ENCODE measurements around the gene SOX5.

Gene SOX5

GRCh38 chr12:23952071-23952470, 2.6 kb upstream of the SOX5 start:
- H3K4me1 Mint-ChIP-seq, result no peaks in the 10 kb centered on the region
- no peak for TF ChIP-seq CTCF (IDR thresholded peaks at IDR 0.05; ENCODE audit: unreplicated experiment in 3 of 3)
- no peak overlapping the region for H3K27ac Mint-ChIP-seq
- no peaks in the 10 kb centered on the region for H3K9me3 Mint-ChIP-seq
- peak overlapping the region in 2 of 3 experiments; percentile 2 to 42 for H3K4me3 Mint-ChIP-seq
- H3K27me3 Mint-ChIP-seq (ENCODE audit: low read depth), result peaks cover 9% of the 10 kb centered on the region
- H3K36me3 Mint-ChIP-seq (ENCODE audit: low read depth), result no peaks in the 10 kb centered on the region

GRCh38 chr12:23950775-23951451, 1.4 kb upstream of the SOX5 start:
- peaks cover 14% of the 10 kb centered on the region for H3K27me3 Mint-ChIP-seq (ENCODE audit: low read depth)
- no peak overlapping the region for H3K4me3 Mint-ChIP-seq
- no peak overlapping the region for H3K27ac Mint-ChIP-seq
- no peaks in the 10 kb centered on the region for H3K9me3 Mint-ChIP-seq
- TF ChIP-seq CTCF (IDR thresholded peaks at IDR 0.05; ENCODE audit: unreplicated experiment in 3 of 3), result no peak
- H3K4me1 Mint-ChIP-seq, result no peaks in the 10 kb centered on the region
- H3K36me3 Mint-ChIP-seq (ENCODE audit: low read depth), result no peaks in the 10 kb centered on the region

GRCh38 chr12:23950210-23950774, 822 bp upstream of the SOX5 start:
- Mint-ChIP-seq H3K9me3 (no peaks in the 10 kb centered on the region), H3K27me3 (ENCODE audit: low read depth) (peaks cover 14% of the 10 kb centered on the region), H3K4me1 (no peaks in the 10 kb centered on the region), H3K36me3 (ENCODE audit: low read depth) (no peaks in the 10 kb centered on the region), H3K27ac (no peak overlapping the region), H3K4me3 (no peak overlapping the region)
- no peak for TF ChIP-seq CTCF (IDR thresholded peaks at IDR 0.05; ENCODE audit: unreplicated experiment in 3 of 3)

GRCh38 chr12:23948291-23948690, 1.2 kb downstream of the SOX5 start:
- H3K27me3 Mint-ChIP-seq (ENCODE audit: low read depth), result peaks cover 24% of the 10 kb centered on the region
- no peaks in the 10 kb centered on the region for H3K36me3 Mint-ChIP-seq (ENCODE audit: low read depth)
- no peaks in the 10 kb centered on the region for H3K9me3 Mint-ChIP-seq
- no peak for TF ChIP-seq CTCF (IDR thresholded peaks at IDR 0.05; ENCODE audit: unreplicated experiment in 3 of 3)
- no peak overlapping the region for H3K4me3 Mint-ChIP-seq
- H3K4me1 Mint-ChIP-seq, result no peaks in the 10 kb centered on the region
- no peak overlapping the region for H3K27ac Mint-ChIP-seq

GRCh38 chr12:23947395-23947794, 2.1 kb downstream of the SOX5 start:
- peak overlapping the region; percentile 31 to 77 (median 33) for H3K4me3 Mint-ChIP-seq
- no peaks in the 10 kb centered on the region for H3K4me1 Mint-ChIP-seq
- no peaks in the 10 kb centered on the region for H3K9me3 Mint-ChIP-seq
- no peak overlapping the region for H3K27ac Mint-ChIP-seq
- TF ChIP-seq CTCF (IDR thresholded peaks at IDR 0.05; ENCODE audit: unreplicated experiment in 3 of 3), result peak in 1 of 3 experiments; percentile 10
- H3K36me3 Mint-ChIP-seq (ENCODE audit: low read depth), result no peaks in the 10 kb centered on the region
- peaks cover 27% of the 10 kb centered on the region for H3K27me3 Mint-ChIP-seq (ENCODE audit: low read depth)

GRCh38 chr12:23945249-23945648, 4.2 kb downstream of the SOX5 start:
- Mint-ChIP-seq H3K27ac (no peak overlapping the region), H3K27me3 (ENCODE audit: low read depth) (peaks cover 23% of the 10 kb centered on the region), H3K4me1 (no peaks in the 10 kb centered on the region), H3K9me3 (no peaks in the 10 kb centered on the region), H3K4me3 (no peak overlapping the region), H3K36me3 (ENCODE audit: low read depth) (no peaks in the 10 kb centered on the region)
- no peak for TF ChIP-seq CTCF (IDR thresholded peaks at IDR 0.05; ENCODE audit: unreplicated experiment in 3 of 3)
